Gastroesophageal sphincter (tissue), 3 donors: ENCODE data around the gene RFX2.

Source experiments
- CTCF ChIP-seq, 4 experiments: fragments of 200-600 bp in 2 of 4; fragments of 450-650 bp in 2 of 4; sonication (generic) in 1 of 4; IDR thresholded peaks; one replicate each; pipeline ENCODE4 v1.5.1; 2017 to 2019; ENCODE audit warnings: antibody characterized with exemption in 4 of 4, mild to moderate bottlenecking in 2 of 4, moderate library complexity in 2 of 4
- EP300 ChIP-seq: sonication (generic); formaldehyde crosslinking; IDR thresholded peaks from one replicate; pipeline ENCODE4 v1.6.1; 2017; ENCODE audit warnings: antibody characterized with exemption, mild to moderate bottlenecking
- POLR2A ChIP-seq, 2 donors: fragments of 450-650 bp; IDR thresholded peaks; one replicate each; pipeline ENCODE4 v1.6.1; 2017; ENCODE audit warnings: antibody characterized with exemption in 2 of 2, mild to moderate bottlenecking in 2 of 2, moderate library complexity in 1 of 2
- POLR2AphosphoS5 ChIP-seq: sonication (generic); formaldehyde crosslinking; IDR thresholded peaks from one replicate; pipeline ENCODE4 v1.6.1; 2017; ENCODE audit warnings: antibody characterized with exemption

- TF ChIP-seq CTCF (IDR thresholded peaks at IDR 0.05) (peak in 2 of 4 experiments; percentile 11 to 25), POLR2A (IDR thresholded peaks at IDR 0.05) (peak; percentile 39 to 57), EP300 (no peak), POLR2AphosphoS5 (peak; percentile 49)
These were observed 132.3 kb downstream of the RFX2 start, which contains the start of gene RANBP3 for GRCh38 chr19:5977785-5978605.
